GM12878 (cell line): ENCODE data around the gene PLEKHG4B. TPM values are rescaled to one million over a fixed set of nuclear protein-coding genes. Genes with fewer than 3 reads are reported as not detected.

Source experiments
- ATAC-seq: fragments of 200-7000 bp; cut with Tn5 transposase; 3 replicates; pipeline ENCODE4 v1.9.1; 2020; ENCODE audit warnings: mild to moderate bottlenecking, moderate library complexity
- BruUV-seq: library from RNA; stranded (reverse); fragments of 400-500 nt; replicated peaks from 2 replicates; lab custom pipeline; 2021; lab: Mats Ljungman, UMichigan
- CTCF ChIA-PET: fragments of 300-600 bp; sonication (Branson Sonifier 250); formaldehyde crosslinking; extraction: SDS; loops from one replicate; lab custom pipeline; 2021; ENCODE audit warnings: inconsistent platforms; lab: Yijun Ruan, JAX
- POLR2A ChIA-PET: fragments of 350-600 bp; formaldehyde crosslinking; extraction: SDS; loops from one replicate; lab custom pipeline; 2021; ENCODE audit warnings: inconsistent platforms; lab: Charles Lee
- RAD21 ChIA-PET: fragments of 300-600 bp; sonication (Branson Sonifier 250); formaldehyde crosslinking; loops from one replicate; lab custom pipeline; 2023; ENCODE audit warnings: antibody characterized with exemption; ENCODE audit not compliant: unreplicated experiment; lab: Charles Lee
- SMC1A ChIA-PET: fragments of 300-600 bp; sonication (Branson Sonifier 250); formaldehyde crosslinking; loops from one replicate; lab custom pipeline; 2023; ENCODE audit not compliant: unreplicated experiment, uncharacterized antibody; lab: Charles Lee
- DNase-seq: peaks from one replicate; pipeline ENCODE4 v3.0.0-alpha.2; 2011; ENCODE audit warnings: low read depth, low spot score
- FAIRE-seq: peaks from 3 replicates; lab custom pipeline; 2011; peaks lifted over from hg19 to GRCh38; lab: Jason Lieb, UNC
- H2AFZ ChIP-seq: 2 replicates; pipeline ENCODE4 v1.6.0; 2011; ENCODE audit warnings: low read depth, low read length, control low read depth; ENCODE audit not compliant: control insufficient read depth
- H3K27ac ChIP-seq: 2 replicates; pipeline ENCODE4 v1.5.1; 2011; ENCODE audit warnings: control low read depth; ENCODE audit not compliant: control insufficient read depth, insufficient read depth
- H3K27me3 ChIP-seq, 2 experiments: replicated peaks in 1 of 2; 2 replicates each; pipeline versions ENCODE4 v1.6.0 to v1.6.1; 2011; ENCODE audit warnings: low read length in 1 of 2; ENCODE audit not compliant: control insufficient read depth in 2 of 2, insufficient read depth in 2 of 2
- H3K36me3 ChIP-seq, 2 experiments: 2 replicates each; pipeline ENCODE4 v1.5.1; 2011; ENCODE audit warnings: low read length in 1 of 2; ENCODE audit not compliant: control insufficient read depth in 2 of 2, insufficient read depth in 2 of 2
- H3K4me1 ChIP-seq: 2 replicates; pipeline ENCODE4 v1.6.1; 2011; ENCODE audit warnings: mild to moderate bottlenecking, low read length, moderate library complexity, mixed read lengths; ENCODE audit not compliant: control insufficient read depth, insufficient read depth
- H3K4me2 ChIP-seq: 2 replicates; pipeline ENCODE4 v1.6.0; 2011; ENCODE audit warnings: control low read depth; ENCODE audit not compliant: control insufficient read depth, insufficient read depth
- H3K4me3 ChIP-seq: fragments of 200-600 bp; sonication (generic); 2 replicates; pipeline ENCODE4 v1.5.1; 2016
- H3K79me2 ChIP-seq: 2 replicates; pipeline ENCODE4 v1.6.0; 2011; ENCODE audit warnings: low read length; ENCODE audit not compliant: control insufficient read depth, insufficient read depth
- H3K9ac ChIP-seq: 2 replicates; pipeline ENCODE4 v1.8.0; 2011; ENCODE audit warnings: low read length, control low read depth, mixed read lengths; ENCODE audit not compliant: control insufficient read depth, insufficient read depth
- H3K9me3 ChIP-seq: replicated peaks from 3 replicates; pipeline ENCODE4 v1.5.1; 2011; ENCODE audit warnings: mild to moderate bottlenecking, low read length; ENCODE audit not compliant: control insufficient read depth, insufficient read depth
- H4K20me1 ChIP-seq: 2 replicates; pipeline ENCODE4 v1.6.0; 2011; ENCODE audit not compliant: control insufficient read depth, insufficient read depth
- CBFB ChIP-seq: IDR thresholded peaks from 2 replicates; pipeline ENCODE4 v1.6.1; 2016; ENCODE audit warnings: antibody characterized with exemption, low read depth
- E4F1 ChIP-seq: fragments of 450-650 bp; IDR thresholded peaks from 2 replicates; pipeline ENCODE4 v1.6.1; 2018; ENCODE audit warnings: borderline replicate concordance, mild to moderate bottlenecking; ENCODE audit not compliant: partially characterized antibody
- EP300 ChIP-seq, 2 experiments: fragments of 150-350 bp in 1 of 2; IDR thresholded peaks; 2 replicates each; pipeline ENCODE4 v1.6.1; 2011 to 2012; ENCODE audit warnings: low read depth in 2 of 2, low read length in 2 of 2, borderline replicate concordance in 1 of 2, improper control_type of control experiment in 1 of 2, inconsistent platforms in 1 of 2; ENCODE audit not compliant: control insufficient read depth in 1 of 2
- HDAC2 ChIP-seq: fragments of 200-600 bp; sonication (generic); IDR thresholded peaks from 2 replicates; pipeline ENCODE4 v1.6.1; 2017
- IKZF1 ChIP-seq: fragments of 450-650 bp; conservative IDR thresholded peaks from 2 replicates; pipeline ENCODE4 v1.6.1; 2017; ENCODE audit warnings: antibody characterized with exemption, mild to moderate bottlenecking
- JUND ChIP-seq: IDR thresholded peaks from 2 replicates; pipeline ENCODE4 v1.6.1; 2012; ENCODE audit warnings: low read depth, mild to moderate bottlenecking, low read length, improper control_type of control experiment, moderate library complexity
- MEF2A ChIP-seq: IDR thresholded peaks from 2 replicates; pipeline ENCODE4 v1.6.1; 2011; ENCODE audit warnings: low read depth, mild to moderate bottlenecking, low read length, moderate library complexity; ENCODE audit not compliant: insufficient read depth
- MEF2B ChIP-seq: fragments of 450-650 bp; IDR thresholded peaks from 2 replicates; pipeline ENCODE4 v1.6.1; 2018; ENCODE audit warnings: mild to moderate bottlenecking, moderate library complexity; ENCODE audit not compliant: partially characterized antibody, poor library complexity, severe bottlenecking
- MTA3 ChIP-seq: IDR thresholded peaks from 2 replicates; pipeline ENCODE4 v1.6.1; 2012; ENCODE audit warnings: low read length, inconsistent platforms, borderline replicate concordance
- NR2C1 ChIP-seq: fragments of 450-650 bp; IDR thresholded peaks from 2 replicates; pipeline ENCODE4 v1.6.1; 2017; ENCODE audit warnings: antibody characterized with exemption, mild to moderate bottlenecking, moderate library complexity
- PBX3 ChIP-seq: IDR thresholded peaks from 2 replicates; pipeline ENCODE4 v1.6.1; 2011; ENCODE audit warnings: mild to moderate bottlenecking, low read depth, low read length, moderate library complexity; ENCODE audit not compliant: insufficient replicate concordance
- POLR2AphosphoS2 ChIP-seq: IDR thresholded peaks from 2 replicates; pipeline ENCODE4 v1.6.1; 2011; ENCODE audit warnings: low read depth, mild to moderate bottlenecking, low read length, improper control_type of control experiment, moderate library complexity
- RAD21 ChIP-seq: IDR thresholded peaks from 2 replicates; pipeline ENCODE4 v1.6.1; 2011; ENCODE audit warnings: mild to moderate bottlenecking, low read depth, low read length, moderate library complexity; ENCODE audit not compliant: insufficient read depth
- SP1 ChIP-seq: IDR thresholded peaks from one replicate; pipeline ENCODE4 v1.6.1; 2011; ENCODE audit warnings: low read depth, low read length
- SRF ChIP-seq, 2 experiments: IDR thresholded peaks; 2 replicates each; pipeline ENCODE4 v1.6.1; 2011; ENCODE audit warnings: low read depth in 2 of 2, low read length in 2 of 2, mild to moderate bottlenecking in 1 of 2, moderate library complexity in 1 of 2
- TARDBP ChIP-seq: IDR thresholded peaks from 2 replicates; pipeline ENCODE4 v1.6.1; 2016; ENCODE audit warnings: borderline replicate concordance
- ZNF217 ChIP-seq: fragments of 450-650 bp; IDR thresholded peaks from 2 replicates; pipeline ENCODE4 v1.6.1; 2017; ENCODE audit warnings: antibody characterized with exemption, mild to moderate bottlenecking
- ZNF384 ChIP-seq: IDR thresholded peaks from 2 replicates; pipeline ENCODE4 v1.6.1; 2012; ENCODE audit warnings: low read depth, mild to moderate bottlenecking, low read length, improper control_type of control experiment, borderline replicate concordance
- ZNF687 ChIP-seq: fragments of 450-650 bp; IDR thresholded peaks from 2 replicates; pipeline ENCODE4 v1.6.1; 2017; ENCODE audit warnings: mild to moderate bottlenecking, moderate library complexity
- whole genome bisulfite sequencing: methylation state at CpG from one replicate; pipeline ENCODE4 v1.1.6; 2016; ENCODE audit warnings: low lambda C conversion rate; ENCODE audit not compliant: insufficient replicate concordance, insufficient coverage; ENCODE audit errors: missing lambda C conversion rate; 5-methylcytosine and 5-hydroxymethylcytosine counted together
- in situ Hi-C: fragments of 300-500 bp; cut with MboI; formaldehyde crosslinking; loops from 9 replicates; pipeline ENCODE4 v1.14.3; 2018; ENCODE audit warnings: mixed read lengths
- intact Hi-C: fragments of 100-400 bp; cut with micrococcal nuclease; formaldehyde crosslinking; loops from one replicate; pipeline ENCODE4 v1.14.2; 2022; ENCODE audit not compliant: unreplicated experiment
- polyA plus RNA-seq, 11 experiments: library from polyadenylated mRNA; depleted of rRNA in 4 of 11; unstranded in 6 of 11; stranded (reverse) in 5 of 11; fragments of >200 nt; fragmentation: Nextera tagmentation in 4 of 11; fragmentation: Illumina TruSeq in 1 of 11; extraction: Ambion mirVana in 4 of 11; extraction: Trizol in 1 of 11; gene quantifications; 1 replicate in 1 of 11; 2 replicates in 10 of 11; pipeline versions ENCODE4 v1.2.1 to v1.2.3, GENCODE V29; 2011 to 2016; ENCODE audit warnings: inconsistent platforms in 2 of 11, missing spikeins in 2 of 11, low read depth in 1 of 11
- total RNA-seq, 4 experiments: library from RNA; depleted of rRNA in 3 of 4; stranded (reverse); fragments of >200 nt in 3 of 4; fragmentation: Illumina TruSeq in 1 of 4; extraction: Trizol in 1 of 4; gene quantifications; 2 replicates each; pipeline versions ENCODE4 v1.2.1 to v1.2.3, GENCODE V29; 2013 to 2021

PLEKHG4B gene
- total and polyA plus RNA-seq, 10 of the 15 experiments (the other 5 are each of a cell fraction or from before 2014, with no cell fraction given): under 0.01 to 0.05 (median 0.01) TPM; not detected in 6

GRCh38 chr5:196350-196749 is 104.4 kb downstream of the PLEKHG4B start:
- Histone ChIP-seq H3K4me2 (no peak overlapping the region), H3K36me3 (no peaks in the 10 kb centered on the region), H3K4me3 (no peak overlapping the region), H3K4me1 (peaks cover 9% of the 10 kb centered on the region; the same call in 1 of the 2 replicates), H3K79me2 (no peaks in the 10 kb centered on the region), H3K9me3 (no peaks in the 10 kb centered on the region), H4K20me1 (no peaks in the 10 kb centered on the region), H3K27me3 (no peaks in the 10 kb centered on the region), H3K27ac (no peak overlapping the region), H2AFZ (no peak overlapping the region), H3K9ac (no peak overlapping the region)
- FAIRE-seq (no peak), DNase-seq (no peak), ATAC-seq (no peak)
- 23% methylated on average over 4 of the region's 10 CpGs for WGBS
- POLR2A ChIA-PET: no interaction called here
- no TSS peak for BruUV-seq
- in situ Hi-C loops (no loop called here), intact Hi-C loops (no loop called here)
- SMC1A ChIA-PET: no interaction called here
- CTCF ChIA-PET: no interaction called here
- RAD21 ChIA-PET: no interaction called here
- TF ChIP-seq PBX3: no peak
- no peak for TF ChIP-seq HDAC2
- TF ChIP-seq IKZF1: no peak
- no peak for TF ChIP-seq ZNF384
- TF ChIP-seq CBFB: no peak
- no peak for TF ChIP-seq RAD21
- TF ChIP-seq MEF2A: no peak
- TF ChIP-seq E4F1: no peak
- no peak for TF ChIP-seq ZNF687
- no peak for TF ChIP-seq POLR2AphosphoS2
- no peak for TF ChIP-seq EP300 (IDR thresholded peaks at IDR 0.05; ENCODE audit: borderline replicate concordance in 1 of 2, control insufficient read depth in 1 of 2, low read depth in 2 of 2, low read length in 2 of 2)
- no peak for TF ChIP-seq SP1
- TF ChIP-seq ZNF217: no peak
- no peak for TF ChIP-seq MEF2B
- no peak for TF ChIP-seq NR2C1
- no peak for TF ChIP-seq TARDBP
- no peak for TF ChIP-seq SRF (IDR thresholded peaks at IDR 0.05; ENCODE audit: low read depth in 2 of 2, low read length in 2 of 2)
- no peak for TF ChIP-seq MTA3
- no peak for TF ChIP-seq JUND
